Inflammatory macrophage treated with lipopolysaccharide for 4 hours (primary cell): ENCODE data around the gene TMEM132E.

ENCODE experiments used
- DNase-seq: peaks from one replicate; pipeline ENCODE4 v3.0.0-alpha.2; 2020

TMEM132E gene

GRCh38 chr17:34603974-34604373, 24.6 kb downstream of the TMEM132E start:
- DNase-seq, result no peak

- no peak for DNase-seq
These were observed 27.4 kb downstream of the TMEM132E start for GRCh38 chr17:34606763-34607162.

DNA sequence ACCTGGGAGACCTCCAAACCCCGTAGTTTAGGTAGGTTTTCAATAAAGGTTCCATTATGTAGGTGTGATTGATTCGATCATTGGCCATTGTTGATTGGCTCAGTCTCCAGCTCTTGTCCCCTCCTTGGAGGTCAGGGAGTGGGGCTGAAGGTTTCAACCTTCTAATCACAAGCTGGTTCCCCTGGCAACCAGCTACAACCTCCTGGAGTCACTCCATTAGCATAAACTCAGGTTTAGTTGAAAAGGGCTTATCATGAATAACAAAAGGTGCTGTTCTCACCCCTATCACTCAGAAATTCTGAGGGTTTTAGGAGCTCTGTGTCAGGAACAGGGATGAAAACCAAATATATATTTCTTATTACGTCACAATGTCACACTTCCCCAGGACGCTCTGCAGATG, 28.5 kb downstream of the TMEM132E start:
- no peak for DNase-seq

DNA sequence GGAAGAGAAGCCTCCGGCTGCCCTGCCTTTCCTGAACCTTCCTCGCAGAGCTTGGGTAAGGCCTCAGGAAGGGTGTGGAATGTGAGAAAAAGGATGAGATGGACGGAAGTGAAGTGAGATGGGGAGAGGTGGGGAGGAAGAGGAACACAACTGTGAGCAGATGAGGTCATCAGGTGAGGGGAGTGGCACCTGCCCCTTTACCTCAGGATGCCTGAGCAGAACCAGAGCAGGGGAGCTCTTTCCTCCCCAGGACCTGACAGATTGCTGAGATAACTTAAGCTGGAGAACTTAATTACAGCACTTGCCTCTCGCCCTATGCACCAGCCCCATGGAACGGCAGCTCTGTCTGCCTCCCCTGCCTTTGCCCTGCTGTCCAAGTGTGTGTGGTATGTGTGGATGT, 29.8 kb downstream of the TMEM132E start:
- DNase-seq, result no peak

DNA sequence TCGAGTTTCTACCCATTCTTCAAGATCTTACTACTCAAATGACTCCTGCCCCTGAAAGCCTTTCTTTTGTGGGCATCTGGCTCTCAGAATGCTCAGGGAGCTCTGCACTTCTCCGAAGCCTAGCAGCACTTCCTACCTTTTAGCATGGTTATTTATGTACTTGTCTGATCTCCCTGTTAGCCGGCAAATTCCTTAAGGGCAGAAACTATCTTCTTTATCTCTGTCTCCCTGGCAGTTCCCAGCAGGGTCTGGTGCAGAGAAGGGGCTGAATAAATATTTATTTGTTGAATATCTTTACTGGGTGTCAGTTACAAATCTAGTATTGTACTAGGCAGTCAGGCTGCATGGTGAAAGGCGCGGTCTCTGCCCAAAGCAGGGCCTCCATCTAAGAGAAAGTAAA, 30.7 kb downstream of the TMEM132E start:
- no peak for DNase-seq

DNA sequence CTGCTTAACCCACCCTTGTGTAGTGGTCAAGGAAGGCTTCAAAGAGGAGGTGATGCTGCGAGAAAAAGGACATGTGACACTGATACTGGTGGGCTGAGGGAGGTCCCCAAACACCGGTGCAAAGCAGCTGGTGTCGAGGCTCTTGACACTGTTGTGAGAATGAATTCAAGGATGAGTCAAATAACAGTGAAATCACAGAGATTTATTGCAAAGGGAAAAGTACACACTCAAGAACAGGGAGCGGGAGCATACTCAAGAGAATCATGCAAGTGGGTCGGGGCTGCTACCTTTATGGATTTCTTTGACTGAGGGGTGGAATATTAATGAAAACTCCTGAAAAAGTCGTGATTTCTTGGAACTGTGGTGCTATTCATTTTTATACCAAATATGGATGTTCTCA, 31.1 kb downstream of the TMEM132E start:
- DNase-seq, result no peak

DNA sequence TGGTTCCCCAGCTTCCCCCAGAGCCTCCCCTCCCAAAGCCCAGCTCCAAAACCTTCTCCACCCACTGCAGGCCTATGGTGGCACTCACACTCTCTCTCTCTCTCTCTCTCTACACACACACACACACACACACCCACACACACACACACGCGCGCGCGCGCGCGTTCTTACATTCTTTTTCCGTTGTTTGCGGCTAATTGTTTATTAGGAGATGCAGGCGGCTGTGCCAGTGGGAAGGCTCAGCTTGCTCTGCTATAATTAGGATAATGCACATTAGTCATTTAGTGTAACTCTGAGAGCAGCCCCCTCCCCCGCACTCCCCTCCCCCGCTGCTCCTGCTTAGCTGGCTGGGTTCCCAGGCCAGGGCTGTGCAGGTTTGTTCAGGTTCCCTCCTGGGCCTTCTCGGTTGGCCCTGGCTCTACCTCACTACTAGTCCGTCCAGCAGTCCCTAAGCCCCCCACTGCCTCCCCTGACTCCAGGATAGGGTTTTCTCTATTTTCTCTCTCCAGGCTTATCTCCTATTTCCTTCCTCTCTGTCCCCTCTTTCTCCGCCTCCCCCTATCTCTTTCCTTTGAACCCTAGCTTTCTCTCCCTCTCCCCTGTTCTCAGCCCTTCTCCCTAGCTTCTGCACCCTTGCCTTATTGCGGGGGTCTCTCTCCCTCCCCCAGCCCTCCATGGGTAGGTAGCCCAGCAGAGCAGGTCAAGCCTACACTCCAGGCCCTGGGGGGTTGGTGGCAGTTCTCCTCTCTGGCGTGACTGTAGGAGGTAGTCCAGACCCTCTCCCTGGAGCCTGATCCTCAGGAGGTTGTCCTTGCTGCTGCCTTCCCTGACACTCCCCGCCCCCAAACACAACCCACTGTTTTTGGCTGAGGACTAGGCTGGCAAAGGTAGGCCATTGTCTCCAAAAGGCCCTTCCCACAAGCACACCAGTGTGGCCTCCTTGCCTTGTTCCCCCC, 34.0 kb downstream of the TMEM132E start:
- DNase-seq, result no peak

GRCh38 chr17:34614698-34615097, 35.3 kb downstream of the TMEM132E start:
- no peak for DNase-seq

DNA sequence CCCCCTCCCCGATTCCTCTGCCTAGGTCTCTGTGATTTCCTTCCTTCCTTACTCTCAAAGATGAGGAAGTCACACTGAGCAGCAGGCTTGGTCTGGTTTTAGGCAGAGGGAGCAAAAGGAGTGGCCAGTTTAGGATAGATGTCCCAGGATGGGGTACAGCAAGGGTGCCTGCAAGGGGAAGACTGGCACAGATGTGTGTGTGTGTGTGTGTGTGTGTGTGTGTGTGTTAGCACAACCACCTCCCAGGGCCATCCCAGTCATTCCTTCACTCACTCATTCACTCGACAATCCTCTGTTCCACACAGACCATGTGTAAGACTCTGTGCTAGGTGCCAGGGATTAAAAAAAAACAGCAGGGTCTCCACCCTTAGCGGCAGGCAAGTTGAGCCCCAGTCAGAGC, 35.9 kb downstream of the TMEM132E start:
- DNase-seq, result no peak

DNA sequence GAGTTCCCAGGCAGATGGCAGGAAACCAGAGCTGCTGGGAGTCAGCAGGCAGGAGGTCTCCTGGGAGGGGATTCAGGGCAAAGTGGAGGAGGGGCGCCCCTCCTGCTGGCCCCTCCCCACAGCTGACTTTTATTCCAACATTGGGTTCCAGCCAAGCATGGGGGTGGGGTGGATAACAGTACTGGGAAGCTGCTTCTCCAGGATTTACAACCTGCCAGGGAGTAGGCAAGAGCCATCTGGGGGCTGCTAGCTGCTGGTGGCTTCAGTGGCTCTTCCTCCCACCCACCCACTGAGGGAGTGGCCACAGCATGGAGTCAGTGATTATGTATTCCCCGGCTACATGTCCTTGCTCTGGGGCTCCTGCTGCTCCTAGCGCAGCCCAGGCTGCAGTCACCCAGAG, 36.8 kb downstream of the TMEM132E start:
- no peak for DNase-seq

DNA sequence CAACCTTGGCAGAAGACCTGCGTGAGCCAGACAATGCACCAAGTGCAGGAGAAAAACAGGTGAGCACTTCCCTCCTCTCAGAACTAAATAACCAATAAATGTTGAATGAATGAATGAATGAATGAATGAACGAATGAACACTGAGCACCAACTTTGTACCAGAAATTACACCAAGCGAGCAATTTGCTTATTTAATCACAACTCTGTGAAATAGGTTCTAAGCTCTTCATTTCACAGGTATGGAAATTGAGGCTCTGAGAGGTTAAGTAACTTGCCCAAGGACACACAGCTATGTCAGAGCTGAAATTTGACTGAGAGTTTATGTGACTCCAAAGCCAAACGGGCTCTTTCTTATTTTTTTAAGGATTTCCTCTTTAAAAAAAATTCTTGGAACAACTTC, 38.0 kb downstream of the TMEM132E start:
- DNase-seq, result no peak

- no peak for DNase-seq
These were observed 40.4 kb downstream of the TMEM132E start for GRCh38 chr17:34619687-34620217.

DNA sequence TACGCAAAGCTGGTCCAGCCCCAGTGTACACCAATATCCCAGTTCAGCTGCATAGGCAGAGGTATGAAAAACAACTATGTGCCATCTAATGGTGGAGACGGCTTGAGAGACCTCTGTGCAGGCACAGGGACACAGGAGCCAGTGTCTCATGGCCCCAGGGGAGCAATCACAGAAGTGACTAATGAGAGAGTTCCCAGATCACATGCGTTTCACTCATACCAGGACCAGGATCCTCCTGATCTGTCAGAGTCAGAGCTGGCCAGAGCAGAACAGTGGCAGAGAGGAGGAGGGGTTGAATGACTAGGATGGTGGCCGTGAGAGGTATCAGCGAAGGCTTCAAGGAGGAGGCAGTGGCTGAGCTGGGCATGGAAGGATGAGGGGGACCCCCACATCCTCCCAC, 41.1 kb downstream of the TMEM132E start:
- DNase-seq, result no peak

- no peak for DNase-seq
These were observed 43.7 kb downstream of the TMEM132E start for GRCh38 chr17:34622862-34623623.

DNA sequence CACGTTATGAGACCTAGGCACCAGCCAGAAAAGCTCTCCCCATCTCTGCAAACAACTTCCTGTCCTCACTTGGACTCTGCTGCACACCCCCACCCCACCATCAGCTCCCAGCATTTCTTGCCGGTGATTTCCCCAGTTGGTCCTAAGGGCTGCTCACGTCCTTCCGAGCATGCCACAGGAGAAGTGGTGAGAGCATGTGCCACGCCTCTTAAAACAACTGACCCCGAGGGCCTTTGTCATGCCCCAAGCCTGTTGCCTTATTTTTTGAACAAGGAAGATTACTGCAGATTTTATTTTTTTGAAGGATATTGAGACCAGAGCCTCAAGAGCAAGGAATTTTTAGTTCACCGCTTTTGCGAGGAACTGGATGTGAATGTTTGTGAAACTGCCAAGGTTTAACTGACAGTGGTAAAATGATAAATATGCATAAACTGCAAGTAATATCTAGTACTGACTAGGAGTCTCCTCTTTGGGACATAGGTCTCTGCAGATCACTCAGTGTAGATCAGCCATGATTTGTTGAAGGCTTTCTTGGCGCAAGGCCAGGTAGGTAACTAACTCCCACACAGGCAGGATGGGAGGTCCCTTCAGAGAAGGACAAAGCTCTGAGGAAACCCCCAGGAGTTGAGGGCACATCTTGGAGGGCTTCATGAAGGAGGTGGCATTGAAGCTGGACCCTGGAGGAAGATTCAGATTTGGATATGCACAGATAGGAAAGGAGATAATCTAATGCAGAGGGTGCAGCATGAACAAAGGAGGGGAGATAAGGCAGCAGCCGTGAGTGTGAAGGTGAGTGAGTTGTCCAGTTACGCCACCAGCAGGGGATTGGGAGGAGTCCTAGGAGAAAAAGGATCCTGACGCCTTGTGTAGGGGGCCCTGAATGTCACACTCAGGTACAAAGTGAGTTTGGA, 44.7 kb downstream of the TMEM132E start:
- DNase-seq, result no peak

- DNase-seq, result no peak
These were observed 45.5 kb downstream of the TMEM132E start for GRCh38 chr17:34624767-34625383.

DNA sequence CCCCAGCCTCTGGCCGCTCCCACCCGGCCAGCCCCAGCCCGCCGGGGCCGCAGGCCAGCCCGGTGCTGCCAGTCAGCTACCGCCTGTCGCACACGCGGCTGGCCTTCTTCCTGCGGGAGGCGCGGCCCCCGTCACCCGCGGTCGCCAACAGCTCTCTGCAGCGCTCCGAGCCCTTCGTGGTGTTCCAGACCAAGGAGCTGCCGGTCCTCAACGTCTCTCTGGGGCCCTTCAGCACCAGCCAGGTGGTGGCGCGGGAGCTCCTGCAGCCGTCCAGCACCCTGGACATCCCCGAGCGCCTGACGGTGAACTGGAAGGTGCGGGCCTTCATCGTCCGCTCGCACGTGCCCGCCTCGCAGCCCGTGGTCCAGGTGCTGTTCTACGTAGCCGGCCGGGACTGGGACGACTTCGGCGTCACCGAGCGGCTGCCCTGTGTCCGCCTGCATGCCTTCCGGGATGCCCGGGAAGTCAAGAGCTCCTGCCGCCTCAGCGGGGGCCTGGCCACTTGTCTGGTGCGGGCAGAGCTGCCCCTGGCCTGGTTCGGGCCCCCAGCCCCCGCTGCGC, 46.8 kb downstream of the TMEM132E start:
- DNase-seq, result no peak

- no peak for DNase-seq
These were observed 49.5 kb downstream of the TMEM132E start for GRCh38 chr17:34628879-34629278.

DNA sequence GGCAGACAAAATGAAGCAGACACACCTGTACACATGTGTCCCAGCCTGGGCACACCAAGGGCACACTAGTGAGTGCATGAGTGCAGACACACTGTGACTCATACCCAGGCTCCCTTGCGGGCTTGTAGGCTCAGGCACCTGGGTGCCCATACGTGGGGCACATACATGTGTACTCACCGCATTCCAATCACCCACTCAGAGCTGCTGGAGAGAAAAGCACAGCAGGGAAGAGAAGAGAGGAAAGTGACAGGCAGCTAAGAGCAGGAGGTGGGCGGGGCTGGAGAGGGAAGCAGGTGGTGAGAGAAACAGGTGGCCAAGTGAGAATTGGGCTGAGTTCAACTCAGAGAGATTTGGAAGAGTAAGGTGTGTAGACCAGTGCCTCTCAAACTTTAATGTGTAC, 54.0 kb downstream of the TMEM132E start:
- DNase-seq, result no peak

DNA sequence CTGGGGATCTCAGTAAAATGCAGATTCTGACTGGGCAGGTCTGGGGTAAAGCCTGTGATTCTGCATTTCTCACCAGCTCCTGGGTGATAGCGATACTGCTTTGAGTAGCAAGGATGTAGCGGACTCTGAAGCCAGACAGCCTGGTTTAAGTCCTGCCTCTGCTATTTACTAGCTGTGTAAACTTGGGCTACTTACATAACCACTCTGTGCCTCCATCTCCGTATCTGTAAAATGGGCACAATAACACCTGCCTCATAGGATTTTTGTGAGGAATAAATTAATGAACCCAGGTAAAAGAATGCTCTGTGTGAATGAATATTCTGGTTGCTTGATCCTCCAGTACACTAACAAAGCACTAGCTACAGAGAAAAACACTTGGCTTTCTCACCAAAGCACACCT, 54.4 kb downstream of the TMEM132E start:
- no peak for DNase-seq

GRCh38 chr17:34634551-34635160, 55.3 kb downstream of the TMEM132E start:
- no peak for DNase-seq

- no peak for DNase-seq
These were observed 56.5 kb downstream of the TMEM132E start for GRCh38 chr17:34635876-34636275.
